Activated naive CD4-positive, alpha-beta T cell treated with anti-CD3 and anti-CD28 coated beads, Interleukin-2, amount 10 ng/mL, durations not matched to agents 7 days and 5 days (primary cell): ENCODE data around the gene STAP2.
"Not testable (repeated sequence)": the region's sequence is repeated elsewhere in the genome, so short reads cannot be mapped to it uniquely, and the experiment has no call there.

Experiments
- CTCF ChIA-PET: fragments of 350-600 bp; sonication (Branson Sonifier 250); formaldehyde crosslinking; loops from one replicate; lab custom pipeline; 2021; ENCODE audit warnings: antibody characterized with exemption; lab: Charles Lee
- DNase-seq: peaks from one replicate; pipeline ENCODE4 v3.0.0-alpha.2; 2020
- H3K27ac Mint-ChIP-seq: one replicate; pipeline ENCODE4 v1.8.0; 2021; ENCODE audit warnings: mild to moderate bottlenecking, moderate library complexity, mixed read lengths
- H3K27me3 Mint-ChIP-seq: one replicate; pipeline ENCODE4 v1.8.0; 2021; ENCODE audit warnings: mild to moderate bottlenecking, mixed read lengths
- H3K36me3 Mint-ChIP-seq: one replicate; pipeline ENCODE4 v1.8.0; 2021; ENCODE audit warnings: mixed read lengths
- H3K4me1 Mint-ChIP-seq: one replicate; pipeline ENCODE4 v1.8.0; 2021; ENCODE audit warnings: mixed read lengths
- H3K4me3 Mint-ChIP-seq: one replicate; pipeline ENCODE4 v1.8.0; 2021; ENCODE audit warnings: mild to moderate bottlenecking, moderate library complexity, mixed read lengths
- H3K9me3 Mint-ChIP-seq: one replicate; pipeline ENCODE4 v1.8.0; 2021; ENCODE audit warnings: mixed read lengths

Gene STAP2

DNA sequence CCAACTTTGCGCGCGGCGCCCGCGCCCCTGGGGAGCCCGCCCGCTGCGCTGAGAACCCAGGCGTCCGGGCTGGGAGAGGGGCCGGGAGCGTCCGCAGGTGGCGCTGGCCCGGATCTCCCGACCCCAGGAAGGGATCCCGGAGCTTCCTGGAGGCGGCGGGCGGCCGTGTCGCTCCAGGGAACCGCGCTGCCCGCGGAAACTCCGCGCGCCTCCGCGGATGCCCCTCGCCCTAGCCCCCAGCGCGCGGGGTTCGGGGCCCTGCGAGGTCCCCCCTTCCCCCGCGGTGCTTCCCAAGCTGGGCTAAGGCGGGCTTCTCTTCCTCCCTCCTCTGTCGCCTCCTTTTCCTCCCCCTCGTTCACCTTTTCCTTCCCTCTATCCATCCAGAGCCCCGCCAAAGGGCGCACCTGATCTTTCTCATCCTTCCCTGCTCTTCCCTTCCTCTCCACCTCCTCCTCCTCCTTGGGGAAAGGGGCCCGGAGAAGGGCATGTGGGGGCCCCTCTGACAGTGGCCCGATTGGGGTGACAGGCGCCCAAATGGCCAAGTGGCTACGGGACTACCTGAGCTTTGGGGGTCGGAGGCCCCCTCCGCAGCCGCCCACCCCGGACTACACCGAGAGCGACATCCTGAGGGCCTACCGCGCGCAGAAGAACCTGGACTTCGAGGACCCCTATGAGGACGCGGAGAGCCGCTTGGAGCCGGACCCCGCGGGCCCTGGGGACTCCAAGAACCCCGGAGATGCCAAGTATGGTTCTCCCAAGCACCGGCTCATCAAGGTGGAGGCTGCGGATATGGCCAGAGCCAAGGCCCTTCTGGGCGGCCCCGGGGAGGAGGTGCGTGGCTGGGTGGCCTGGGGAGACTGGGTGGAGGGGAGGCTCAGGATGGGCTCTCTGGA, 58.9 kb downstream of the STAP2 start:
- Mint-ChIP-seq H3K27me3 (peaks cover 75% of the 10 kb centered on the region), H3K4me1 (peaks cover 9% of the 10 kb centered on the region), H3K4me3 (no peak overlapping the region), H3K36me3 (no peaks in the 10 kb centered on the region), H3K9me3 (no peaks in the 10 kb centered on the region), H3K27ac (no peak overlapping the region)
- no peak for DNase-seq
- CTCF ChIA-PET, result interaction anchor here (2.0 kb wide), 1 partner anchor 73 kb away, joined by 4 read pairs; no protein-coding TSS in a partner anchor

DNA sequence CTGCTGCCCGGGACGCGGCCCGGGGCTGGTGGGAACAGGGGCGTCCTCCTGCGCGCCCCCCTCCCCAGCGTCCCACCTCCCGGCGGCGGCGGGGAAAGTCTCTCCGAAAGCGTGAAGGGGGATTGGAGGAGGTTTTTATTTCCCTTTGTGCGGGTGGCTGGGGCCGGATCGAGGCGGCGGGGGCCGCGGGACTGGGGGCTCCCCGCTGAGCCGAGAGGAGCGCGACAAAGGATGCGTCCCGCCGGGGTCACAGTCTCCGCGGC, 59.4 kb downstream of the STAP2 start:
- H3K9me3 Mint-ChIP-seq, result no peaks in the 10 kb centered on the region
- peaks cover 7% of the 10 kb centered on the region for H3K4me1 Mint-ChIP-seq
- CTCF ChIA-PET, result no interaction called here
- DNase-seq, result no peak
- H3K27ac Mint-ChIP-seq, result no peak overlapping the region
- H3K36me3 Mint-ChIP-seq, result no peaks in the 10 kb centered on the region
- peaks cover 71% of the 10 kb centered on the region for H3K27me3 Mint-ChIP-seq
- no peak overlapping the region for H3K4me3 Mint-ChIP-seq

DNA sequence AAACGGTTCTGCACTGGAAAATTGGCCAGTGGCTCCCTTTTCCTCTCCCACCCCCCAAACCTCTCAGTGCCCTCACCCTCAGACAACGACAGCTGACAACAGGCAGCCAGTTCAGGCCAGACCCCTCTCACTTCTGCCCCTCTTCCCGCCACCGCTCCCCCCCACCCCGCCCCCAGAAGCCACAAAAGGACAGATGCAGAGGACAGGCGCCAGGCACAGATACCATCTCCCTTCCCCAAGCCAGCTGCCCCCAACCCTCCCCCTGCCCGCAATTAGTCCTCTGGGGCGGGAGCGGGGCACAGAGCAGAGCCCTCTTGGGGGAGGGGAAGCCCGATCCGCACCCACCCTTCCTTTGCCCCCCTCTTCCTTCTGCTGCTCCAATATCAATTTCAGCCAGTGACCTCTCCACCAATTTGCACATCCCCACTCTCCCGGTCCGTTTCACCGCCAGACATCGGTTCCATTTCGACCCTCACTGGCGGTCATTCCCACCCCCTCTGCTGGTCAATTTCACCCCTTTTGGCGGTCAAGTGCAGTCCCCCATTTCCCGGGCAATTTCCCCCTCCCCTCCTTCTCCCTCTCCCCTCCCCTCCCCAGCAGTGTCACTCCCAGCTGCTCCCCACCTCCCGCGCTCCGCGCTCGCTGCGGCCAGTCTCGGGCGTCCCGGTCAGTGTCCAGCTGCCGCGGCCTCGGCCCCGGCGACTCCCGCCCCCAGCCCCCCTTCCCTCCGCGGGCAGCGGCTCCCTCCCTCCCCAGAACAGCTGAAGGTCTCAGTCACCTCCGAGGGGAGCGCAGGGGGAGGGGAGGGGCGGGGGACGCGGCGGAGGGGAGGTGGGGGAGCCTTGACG, 60.0 kb downstream of the STAP2 start, which contains the start of gene SHD:
SHD (plus strand) TSS at position 848 of the 848 bp plus-strand sequence. CDS start 798 bp downstream, outside the sequence.
- Mint-ChIP-seq H3K36me3 (no peaks in the 10 kb centered on the region), H3K4me1 (peaks cover 7% of the 10 kb centered on the region), H3K27me3 (peaks cover 71% of the 10 kb centered on the region), H3K9me3 (no peaks in the 10 kb centered on the region), H3K27ac (no peak within 1 kb of the TSS), H3K4me3 (no peak within 1 kb of the TSS)
- CTCF ChIA-PET, result interaction anchor here (1.2 kb wide), 1 partner anchor 10 kb away, joined by 3 read pairs; no protein-coding TSS in a partner anchor
- DNase-seq, result no peak

DNA sequence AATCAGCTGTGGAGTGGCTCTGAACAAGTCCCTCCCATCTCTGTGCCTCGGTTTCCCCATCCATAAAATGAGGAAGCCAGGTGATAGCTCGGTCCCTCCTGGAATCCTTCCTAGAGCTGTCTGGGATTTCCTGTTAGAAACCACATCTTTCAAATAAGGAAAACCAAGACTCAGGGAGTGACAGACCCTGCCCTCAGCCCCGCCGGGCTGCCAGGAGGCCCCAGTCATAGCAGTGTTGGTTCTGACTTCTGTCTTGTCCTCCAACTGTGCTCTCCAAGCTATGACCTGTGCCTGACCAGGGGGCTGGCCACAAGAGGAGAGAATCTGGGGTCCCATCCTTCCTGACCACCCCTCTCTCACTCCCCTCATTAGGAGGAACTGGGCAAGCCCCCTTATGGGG, 60.6 kb downstream of the STAP2 start:
- H3K27me3 Mint-ChIP-seq, result peaks cover 68% of the 10 kb centered on the region
- no peaks in the 10 kb centered on the region for H3K36me3 Mint-ChIP-seq
- DNase-seq, result no peak
- H3K4me3 Mint-ChIP-seq, result no peak overlapping the region
- peaks cover 7% of the 10 kb centered on the region for H3K4me1 Mint-ChIP-seq
- no peak overlapping the region for H3K27ac Mint-ChIP-seq
- CTCF ChIA-PET, result interaction anchor here (0.8 to 1.2 kb wide), 2 partner anchors 9 to 53 kb away, joined by 3 read pairs; no protein-coding TSS in a partner anchor
- no peaks in the 10 kb centered on the region for H3K9me3 Mint-ChIP-seq

DNA sequence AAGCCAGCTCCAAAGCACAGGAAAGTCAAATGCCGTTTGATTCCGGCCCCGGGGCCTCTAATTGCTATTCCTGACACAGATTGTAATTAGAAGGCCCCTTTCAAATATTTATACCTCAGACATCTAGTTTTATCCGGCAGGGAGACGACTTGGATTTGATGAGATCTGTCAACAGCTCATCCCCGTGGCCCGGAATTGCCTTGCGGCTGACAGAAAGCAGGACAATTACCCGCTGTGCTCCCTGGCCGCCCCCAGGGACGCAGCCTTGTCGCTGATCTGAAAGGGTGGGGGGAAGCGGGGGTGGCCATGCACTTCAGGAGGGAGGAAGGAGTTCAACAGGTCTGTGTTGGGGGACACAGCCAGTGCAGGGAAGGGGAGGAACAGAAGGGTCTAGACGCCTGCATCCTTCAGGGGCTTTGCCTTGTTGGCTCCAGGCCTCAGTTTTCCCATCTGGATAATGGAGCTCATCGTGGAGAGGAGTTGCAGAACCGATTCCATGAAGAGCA, 61.4 kb downstream of the STAP2 start:
- Mint-ChIP-seq H3K27me3 (peaks cover 63% of the 10 kb centered on the region), H3K4me3 (no peak overlapping the region), H3K9me3 (no peaks in the 10 kb centered on the region), H3K36me3 (peaks cover under 1% of the 10 kb centered on the region), H3K27ac (no peak overlapping the region), H3K4me1 (peaks cover 7% of the 10 kb centered on the region)
- CTCF ChIA-PET, result interaction anchor here (0.8 to 1.2 kb wide), 3 partner anchors 9 to 54 kb away, joined by 3 read pairs; no protein-coding TSS in a partner anchor
- no peak for DNase-seq

DNA sequence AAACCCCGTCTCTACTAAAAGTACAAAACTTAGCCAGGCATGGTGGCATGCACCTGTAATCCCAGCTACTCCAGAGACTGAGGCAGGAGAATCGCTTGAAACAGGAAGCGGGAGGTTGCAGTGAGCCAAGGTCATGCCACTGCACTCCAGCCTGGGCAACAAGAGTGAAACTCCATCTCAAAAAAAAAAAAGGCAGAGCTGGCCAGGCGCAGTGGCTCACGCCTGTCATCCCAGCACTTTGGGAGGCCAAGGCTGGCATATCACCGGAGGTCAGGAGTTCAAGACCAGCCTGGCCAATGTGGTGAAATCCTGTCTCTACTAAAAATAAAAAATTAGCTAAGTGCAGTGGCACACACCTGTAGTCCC, 64.3 kb downstream of the STAP2 start:
- peaks cover 19% of the 10 kb centered on the region for H3K36me3 Mint-ChIP-seq
- CTCF ChIA-PET, result interaction anchor here (1.9 kb wide), 1 partner anchor 78 kb away, joined by 8 read pairs; no protein-coding TSS in a partner anchor
- H3K27ac Mint-ChIP-seq, result not testable (repeated sequence)

More for the DNA sequence above, 64.3 kb downstream of the STAP2 start:
- peaks cover 33% of the 10 kb centered on the region for H3K27me3 Mint-ChIP-seq
- not testable (repeated sequence) for H3K4me1 Mint-ChIP-seq, DNase-seq, H3K4me3 Mint-ChIP-seq, H3K9me3 Mint-ChIP-seq
